GM18868 (cell line): ENCODE measurements around the gene GRK5.

Source experiments
- ATAC-seq: cut with Tn5 transposase; IDR thresholded peaks from one replicate; pipeline ENCODE4 v1.9.1; 2021; ENCODE audit warnings: mild to moderate bottlenecking, moderate library complexity; ENCODE audit not compliant: unreplicated experiment

Gene GRK5

DNA sequence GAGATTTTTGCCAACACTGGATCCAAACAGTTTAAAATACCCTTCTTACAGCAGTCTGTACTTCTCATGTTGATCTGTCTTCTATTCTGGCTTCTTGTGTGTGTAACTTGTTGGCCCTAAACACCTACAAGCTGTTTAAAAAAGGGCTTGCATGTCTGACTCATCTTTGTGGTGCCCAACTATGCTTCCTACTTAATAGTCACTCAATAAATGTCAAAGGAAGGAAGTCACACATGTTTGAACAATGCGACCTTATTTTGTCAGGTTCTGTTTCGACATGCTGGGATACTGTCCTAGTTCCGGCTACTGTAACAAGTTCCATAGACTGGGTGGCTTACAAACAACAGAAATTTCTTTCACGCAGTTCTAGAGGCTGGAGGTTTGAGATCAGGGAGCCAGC, 9.4 kb upstream of the GRK5 start:
- ATAC-seq = no peak

- no peak for ATAC-seq
Measured at GRCh38 chr10:119198438-119198837, 8.9 kb upstream of the GRK5 start.

DNA sequence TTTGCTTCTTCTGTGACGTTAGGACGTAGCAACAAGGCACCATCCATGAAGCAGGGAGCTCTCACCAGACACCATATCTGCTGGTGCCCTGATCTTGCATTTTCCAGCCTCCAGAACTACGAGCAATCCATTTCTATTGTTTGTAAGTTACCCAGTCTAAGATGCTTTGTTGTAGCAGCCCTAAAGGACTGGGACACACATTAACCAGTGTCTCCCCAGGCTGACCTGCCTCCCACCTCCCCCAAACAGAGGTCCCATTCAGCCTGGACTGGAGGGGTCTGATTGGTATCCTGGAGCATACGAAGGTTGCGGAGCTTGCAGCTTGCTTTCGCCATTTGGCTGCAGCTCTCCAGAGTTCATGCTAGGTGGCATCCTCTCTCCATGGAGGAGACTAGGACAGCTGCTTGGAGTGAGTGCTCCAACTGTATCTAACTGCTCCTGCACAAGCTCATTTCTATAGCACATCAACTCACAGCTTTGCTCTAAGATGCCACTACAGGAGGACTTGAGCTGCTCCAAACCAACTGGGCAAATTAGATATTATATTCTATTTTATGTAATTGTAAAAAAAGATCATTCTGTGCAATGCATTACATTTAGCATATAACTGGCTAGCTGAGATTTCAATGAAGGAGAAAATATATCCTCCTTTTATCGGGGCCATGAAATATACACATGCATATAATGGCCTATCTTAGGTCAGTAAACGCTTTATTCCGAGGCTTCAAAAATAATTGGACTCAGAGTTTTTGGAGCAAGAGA, 8.0 kb upstream of the GRK5 start:
- ATAC-seq = peak; percentile 60

DNA sequence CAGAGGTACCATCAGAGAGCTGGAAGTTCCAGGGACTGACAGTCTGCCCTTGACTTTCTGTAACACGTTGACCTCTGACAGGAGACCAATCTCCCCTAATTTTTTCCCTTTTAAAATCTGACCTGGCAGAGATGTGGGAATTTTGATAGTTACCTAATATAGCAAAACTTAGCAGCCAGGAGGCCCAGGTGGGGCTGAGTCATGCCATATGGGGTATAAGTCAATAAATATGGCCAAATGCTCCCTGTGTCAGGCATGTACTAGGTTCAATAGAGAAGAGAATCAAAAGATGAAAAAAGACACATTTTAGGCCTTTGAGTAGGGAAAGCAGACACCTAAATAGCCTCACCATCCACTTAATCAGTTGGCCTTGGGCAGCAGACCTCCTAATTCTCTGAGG, 6.1 kb upstream of the GRK5 start:
- ATAC-seq = no peak

GRCh38 chr10:119203006-119203405, 4.4 kb upstream of the GRK5 start:
- no peak for ATAC-seq

- ATAC-seq = no peak
Measured at GRCh38 chr10:119205894-119206602, 1.3 kb upstream of the GRK5 start.

- ATAC-seq = peak; percentile 55
Measured at GRCh38 chr10:119206603-119207365, 587 bp upstream of the GRK5 start.

GRCh38 chr10:119207713-119208552, 562 bp downstream of the GRK5 start:
- peak; percentile 1 for ATAC-seq

DNA sequence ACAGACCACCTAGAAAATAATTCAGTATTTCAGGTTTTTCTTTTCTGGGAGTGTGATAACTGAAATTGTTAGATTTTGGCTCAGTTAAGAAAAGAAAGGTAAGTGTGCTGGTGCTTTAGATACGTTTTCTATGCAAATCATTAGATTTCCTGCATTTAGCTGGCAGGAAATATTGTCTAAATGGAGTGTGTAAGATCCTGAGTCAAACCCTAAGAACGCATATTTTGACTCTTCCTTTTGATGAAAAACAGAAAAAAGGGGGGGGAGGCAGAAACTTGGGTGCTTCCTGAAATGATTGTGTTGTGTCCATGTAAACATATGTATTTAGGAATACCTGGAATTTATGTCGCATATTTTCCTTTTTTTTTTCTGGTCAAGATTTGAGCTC, 1.2 kb downstream of the GRK5 start:
- ATAC-seq = no peak

DNA sequence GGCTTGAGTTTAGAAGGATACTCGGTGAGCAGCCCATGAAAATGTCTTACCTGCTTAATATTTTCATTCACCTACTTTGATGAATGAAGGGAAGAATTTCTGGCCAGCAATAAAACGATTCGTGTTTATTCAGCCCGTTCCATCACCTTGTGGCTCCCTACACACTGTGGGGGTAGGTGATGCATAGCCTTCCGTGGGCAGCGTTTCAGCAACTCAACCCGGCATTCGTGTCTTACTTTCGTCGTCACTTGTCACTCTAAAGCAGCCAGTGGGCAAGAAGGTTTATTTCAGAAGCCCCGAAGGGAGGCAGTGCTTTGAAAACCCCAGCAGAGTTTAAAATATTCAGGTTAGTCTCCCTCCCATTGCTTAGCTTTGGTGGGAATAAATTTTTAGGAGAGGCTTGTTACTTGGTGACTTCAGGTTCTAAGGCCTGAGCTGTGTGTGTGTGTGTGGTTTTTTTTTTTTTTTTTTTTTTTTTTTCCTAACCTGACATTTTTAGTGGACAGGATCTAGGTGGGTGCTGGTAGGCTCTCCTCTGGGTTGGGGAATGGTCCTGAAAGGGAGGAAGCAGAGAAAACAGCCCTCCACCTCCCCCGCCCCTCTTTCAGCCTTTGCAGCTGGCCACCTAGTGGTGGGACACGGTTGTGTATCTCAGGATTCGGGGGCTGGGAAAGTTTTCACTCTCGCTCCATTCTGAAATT, 1.8 kb downstream of the GRK5 start:
- ATAC-seq = no peak

GRCh38 chr10:119209736-119210355, 2.5 kb downstream of the GRK5 start:
- no peak for ATAC-seq

DNA sequence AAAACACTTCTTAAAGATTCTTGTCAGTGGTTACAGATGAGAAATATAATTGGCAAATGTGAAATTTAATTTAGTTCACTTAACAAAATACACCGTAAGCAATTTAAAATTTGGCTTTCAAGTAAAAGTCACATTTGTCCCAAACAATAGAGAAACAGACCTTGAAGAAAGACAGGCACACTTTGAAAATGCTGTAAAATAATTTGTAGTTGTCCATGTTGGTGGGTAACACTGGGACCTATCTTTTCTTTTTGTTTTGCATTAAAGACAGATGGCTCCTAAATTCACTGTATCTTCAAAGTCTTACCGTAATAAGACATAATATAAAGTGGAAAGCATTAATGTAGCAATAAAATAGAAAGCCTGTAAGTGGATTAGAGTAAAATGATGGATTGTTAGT, 3.3 kb downstream of the GRK5 start:
- ATAC-seq = no peak

DNA sequence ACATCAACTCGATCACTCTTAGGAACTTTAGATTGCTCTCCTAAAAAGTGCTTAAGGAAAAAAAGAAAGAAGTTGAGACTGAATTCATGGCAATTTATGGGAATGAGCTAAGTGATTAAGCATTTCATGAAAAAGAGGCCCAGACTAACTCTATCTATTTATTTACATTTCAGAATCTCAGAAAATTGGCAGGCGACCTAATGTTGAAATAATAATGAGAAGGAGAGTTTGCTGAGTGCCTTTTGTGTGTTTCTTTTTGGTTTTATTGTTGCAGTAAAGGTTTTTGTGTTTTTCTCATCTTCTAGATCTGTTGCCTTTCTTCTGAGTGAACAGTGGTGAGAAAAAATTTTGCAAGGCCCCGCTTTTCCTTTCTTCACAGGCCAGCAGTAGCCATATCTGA, 3.8 kb downstream of the GRK5 start:
- ATAC-seq = no peak

GRCh38 chr10:119211625-119212441, 4.5 kb downstream of the GRK5 start:
- ATAC-seq = no peak

GRCh38 chr10:119215371-119215770, 8.0 kb downstream of the GRK5 start:
- no peak for ATAC-seq

GRCh38 chr10:119216127-119216526, 8.8 kb downstream of the GRK5 start:
- ATAC-seq = no peak

DNA sequence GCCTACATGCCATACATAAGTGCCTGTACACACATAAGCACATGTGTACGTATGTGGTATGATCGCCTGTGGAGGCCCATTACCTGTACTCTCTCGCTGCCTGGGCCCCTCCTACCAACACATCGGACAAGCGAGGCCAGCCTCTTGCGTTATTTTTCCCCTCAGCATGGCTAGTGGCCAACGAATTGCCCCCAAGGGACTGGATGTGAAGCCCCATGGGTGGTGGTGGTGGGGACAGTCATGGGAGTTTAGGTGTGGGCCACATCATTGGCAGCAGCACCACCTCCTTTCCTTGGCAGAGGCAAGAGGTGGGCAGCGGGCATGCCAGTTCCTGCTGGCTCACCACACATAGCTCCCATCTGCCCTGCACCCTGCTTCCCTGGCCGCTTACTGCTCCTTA, 10.0 kb downstream of the GRK5 start:
- ATAC-seq = no peak

GRCh38 chr10:119217991-119218490, 10.7 kb downstream of the GRK5 start:
- no peak for ATAC-seq

DNA sequence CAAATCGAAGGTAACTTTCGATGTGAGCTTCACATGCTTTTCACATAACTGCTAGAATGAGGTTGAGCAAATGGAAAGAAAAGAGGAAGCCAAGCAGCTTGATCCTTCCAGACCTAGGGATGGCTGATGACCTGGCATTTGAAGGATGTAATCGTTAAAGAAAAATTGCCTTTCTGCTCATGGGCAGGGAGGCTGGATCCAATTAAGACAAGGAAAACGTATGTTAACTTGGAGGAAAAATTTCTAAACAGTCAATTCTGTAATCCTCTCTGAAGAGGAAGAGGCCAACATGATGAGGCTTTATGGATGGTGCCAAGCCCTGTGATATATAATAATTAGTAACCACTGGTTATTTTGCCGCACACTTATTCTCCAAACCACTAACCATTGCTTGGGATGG, 12.5 kb downstream of the GRK5 start:
- no peak for ATAC-seq
